Spleen (tissue), 7 donors: ENCODE measurements around the gene MAP2K5.

ENCODE experiments used
- CTCF ChIP-seq, 11 experiments: fragments of 200-600 bp in 7 of 11; fragments of 450-650 bp in 4 of 11; sonication (generic) in 4 of 11; IDR thresholded peaks in 8 of 11; conservative IDR thresholded peaks in 3 of 11; 1 replicate in 7 of 11; 2 replicates in 4 of 11; pipeline versions ENCODE4 v1.4.0 to v1.8.0; 2016 to 2021; ENCODE audit warnings: antibody characterized with exemption in 11 of 11, inconsistent platforms in 4 of 11, mild to moderate bottlenecking in 1 of 11
- POLR2A ChIP-seq, 3 donors: fragments of 450-650 bp; IDR thresholded peaks; one replicate each; pipeline ENCODE4 v1.5.1; 2017; ENCODE audit warnings: antibody characterized with exemption in 3 of 3, mild to moderate bottlenecking in 1 of 3
- POLR2AphosphoS5 ChIP-seq, 3 donors: sonication (generic); formaldehyde crosslinking; IDR thresholded peaks; one replicate each; pipeline ENCODE4 v1.5.1; 2017; ENCODE audit warnings: antibody characterized with exemption in 3 of 3
- donor health status: DM: no; HTN: no; CAD: no; lungs with moderate emphysema.
- donor health status: DM: no; HTN: no; CAD: no.
- donor health status: DM: no; HTN: no; CAD: no.

GRCh38 chr15:67639591-67639990 is 97.1 kb downstream of the MAP2K5 start:
- TF ChIP-seq CTCF (IDR thresholded peaks at IDR 0.05 in 8 of 11, conservative IDR thresholded peaks at IDR 0.05 in 3 of 11) (no peak), POLR2A (IDR thresholded peaks at IDR 0.05) (no peak), POLR2AphosphoS5 (IDR thresholded peaks at IDR 0.05) (no peak)
